HepG2 (cell line): Measurements from ENCODE around the gene TNS1. TPM values are rescaled to one million over a fixed set of nuclear protein-coding genes. Genes with fewer than 3 reads are reported as not detected.
A peak's percentile ranks its signal among the peaks of the same experiment; 100 is the strongest.

Experiments
- ADNP ChIP-seq: sonication (generic); formaldehyde crosslinking; IDR thresholded peaks from 2 replicates; pipeline ENCODE4 v1.4.0; 2020; ENCODE audit warnings: missing genetic modification reagents
- FOSL2 ChIP-seq: sonication (generic); formaldehyde crosslinking; IDR thresholded peaks from 2 replicates; pipeline ENCODE4 v1.4.0; 2020; ENCODE audit warnings: missing genetic modification reagents
- GMEB1 ChIP-seq: sonication (generic); formaldehyde crosslinking; IDR thresholded peaks from 2 replicates; pipeline ENCODE4 v1.5.1; 2020; ENCODE audit warnings: missing genetic modification reagents, mild to moderate bottlenecking, borderline replicate concordance
- HNF4A ChIP-seq: sonication (generic); formaldehyde crosslinking; IDR thresholded peaks from 2 replicates; pipeline ENCODE4 v1.4.0; 2020; ENCODE audit warnings: missing genetic modification reagents
- NCOR1 ChIP-seq: fragments of 200-600 bp; sonication (generic); IDR thresholded peaks from 2 replicates; pipeline ENCODE4 v1.7.0; 2017; ENCODE audit warnings: antibody characterized with exemption, low read length, borderline replicate concordance
- NFKB2 ChIP-seq: sonication (generic); formaldehyde crosslinking; IDR thresholded peaks from 2 replicates; pipeline ENCODE4 v1.4.0; 2020; ENCODE audit warnings: missing genetic modification reagents, borderline replicate concordance
- NKX3-1 ChIP-seq: sonication (generic); formaldehyde crosslinking; IDR thresholded peaks from 2 replicates; pipeline ENCODE4 v1.5.0; 2020; ENCODE audit warnings: missing genetic modification reagents
- ZBTB4 ChIP-seq: sonication (generic); formaldehyde crosslinking; IDR thresholded peaks from 2 replicates; pipeline ENCODE4 v1.4.0; 2020; ENCODE audit warnings: missing genetic modification reagents, mild to moderate bottlenecking, borderline replicate concordance
- ZNF317 ChIP-seq: sonication (generic); formaldehyde crosslinking; IDR thresholded peaks from 2 replicates; pipeline ENCODE4 v1.5.0; 2020; ENCODE audit warnings: mild to moderate bottlenecking, missing genetic modification reagents
- ZNF572 ChIP-seq: sonication (generic); formaldehyde crosslinking; IDR thresholded peaks from 2 replicates; pipeline ENCODE4 v1.5.1; 2020; ENCODE audit warnings: mild to moderate bottlenecking, missing genetic modification reagents
- ZNF629 ChIP-seq: sonication (generic); formaldehyde crosslinking; conservative IDR thresholded peaks from 2 replicates; pipeline ENCODE4 v1.5.0; 2020; ENCODE audit warnings: missing genetic modification reagents
- ZNF703 ChIP-seq: sonication (generic); formaldehyde crosslinking; IDR thresholded peaks from 2 replicates; pipeline ENCODE4 v1.5.1; 2020; ENCODE audit warnings: missing genetic modification reagents, mild to moderate bottlenecking, moderate library complexity, borderline replicate concordance
- ZNF800 ChIP-seq: sonication (generic); formaldehyde crosslinking; IDR thresholded peaks from 2 replicates; pipeline ENCODE4 v1.4.0; 2020; ENCODE audit warnings: missing genetic modification reagents
- ZXDC ChIP-seq: sonication (generic); formaldehyde crosslinking; IDR thresholded peaks from 2 replicates; pipeline ENCODE4 v1.5.0; 2020; ENCODE audit warnings: mild to moderate bottlenecking, missing genetic modification reagents
- polyA plus RNA-seq, 8 experiments: library from polyadenylated mRNA; depleted of rRNA in 3 of 8; stranded (reverse) in 7 of 8; unstranded in 1 of 8; fragments of >200 nt; fragmentation: Illumina TruSeq in 4 of 8; extraction: Trizol in 4 of 8; gene quantifications; 2 replicates each; pipeline versions ENCODE4 v1.2.1 to v1.2.3, GENCODE V29; 2011 to 2016; ENCODE audit warnings: low read depth in 4 of 8, missing spikeins in 1 of 8, mixed read lengths in 1 of 8; ENCODE audit not compliant: insufficient read depth in 1 of 8
- total RNA-seq, 5 experiments: library from RNA; depleted of rRNA; stranded (reverse); fragments of >200 nt; fragmentation: Illumina TruSeq; extraction: Trizol; gene quantifications; 2 replicates each; pipeline ENCODE4 v1.2.3, GENCODE V29; 2016; ENCODE audit warnings: low read depth in 1 of 5

TNS1 gene
- total and polyA plus RNA-seq, 2 of the 13 experiments (the other 11 are each of a cell fraction or from before 2014, with no cell fraction given), result 1.9 to 118 TPM

- 0 out of 2 replicates have a peak, but pooled peaks have one; percentile 32 for TF ChIP-seq GMEB1
- 0 out of 2 replicates have a peak, but pooled peaks have one; percentile 57 for TF ChIP-seq ZNF572 (CRISPR knock-in tag)
- no peak; the same call in 1 of the 2 replicates for TF ChIP-seq NFKB2 (CRISPR knock-in tag)
- 0 out of 2 replicates have a peak, but pooled peaks have one; percentile 24 for TF ChIP-seq NCOR1
- no peak for TF ChIP-seq ZNF703 (CRISPR knock-in tag)
- TF ChIP-seq HNF4A (CRISPR knock-in tag), result 0 out of 2 replicates have a peak, but pooled peaks have one; percentile 22
- TF ChIP-seq ZNF629 (CRISPR knock-in tag), result 0 out of 2 replicates have a peak, but pooled peaks have one; percentile 32
- 0 out of 2 replicates have a peak, but pooled peaks have one; percentile 73 for TF ChIP-seq ZNF800 (CRISPR knock-in tag)
- TF ChIP-seq ZBTB4 (CRISPR knock-in tag), result peak; percentile 18; the same call in 1 of the 2 replicates
- 0 out of 2 replicates have a peak, but pooled peaks have one; percentile 25 for TF ChIP-seq ADNP (CRISPR knock-in tag)
- 0 out of 2 replicates have a peak, but pooled peaks have one; percentile 17 for TF ChIP-seq FOSL2 (CRISPR knock-in tag)
- no peak for TF ChIP-seq ZXDC (CRISPR knock-in tag)
- TF ChIP-seq ZNF317 (CRISPR knock-in tag), result 0 out of 2 replicates have a peak, but pooled peaks have one; percentile 15
- 0 out of 2 replicates have a peak, but pooled peaks have one; percentile 55 for TF ChIP-seq NKX3-1 (CRISPR knock-in tag)
Observed at GRCh38 chr2:217900010-217900779, 102.6 kb downstream of the TNS1 start (continued).
